Urothelium cell line (cell line): ENCODE data around the gene DSG3.

Source experiments
- DNase-seq: peaks from one replicate; pipeline ENCODE4 v3.0.0; 2011; ENCODE audit warnings: low spot score, mixed read lengths
- FAIRE-seq: peaks from 2 replicates; lab custom pipeline; 2011; peaks lifted over from hg19 to GRCh38; lab: Jason Lieb, UNC

DSG3 gene, protein sequence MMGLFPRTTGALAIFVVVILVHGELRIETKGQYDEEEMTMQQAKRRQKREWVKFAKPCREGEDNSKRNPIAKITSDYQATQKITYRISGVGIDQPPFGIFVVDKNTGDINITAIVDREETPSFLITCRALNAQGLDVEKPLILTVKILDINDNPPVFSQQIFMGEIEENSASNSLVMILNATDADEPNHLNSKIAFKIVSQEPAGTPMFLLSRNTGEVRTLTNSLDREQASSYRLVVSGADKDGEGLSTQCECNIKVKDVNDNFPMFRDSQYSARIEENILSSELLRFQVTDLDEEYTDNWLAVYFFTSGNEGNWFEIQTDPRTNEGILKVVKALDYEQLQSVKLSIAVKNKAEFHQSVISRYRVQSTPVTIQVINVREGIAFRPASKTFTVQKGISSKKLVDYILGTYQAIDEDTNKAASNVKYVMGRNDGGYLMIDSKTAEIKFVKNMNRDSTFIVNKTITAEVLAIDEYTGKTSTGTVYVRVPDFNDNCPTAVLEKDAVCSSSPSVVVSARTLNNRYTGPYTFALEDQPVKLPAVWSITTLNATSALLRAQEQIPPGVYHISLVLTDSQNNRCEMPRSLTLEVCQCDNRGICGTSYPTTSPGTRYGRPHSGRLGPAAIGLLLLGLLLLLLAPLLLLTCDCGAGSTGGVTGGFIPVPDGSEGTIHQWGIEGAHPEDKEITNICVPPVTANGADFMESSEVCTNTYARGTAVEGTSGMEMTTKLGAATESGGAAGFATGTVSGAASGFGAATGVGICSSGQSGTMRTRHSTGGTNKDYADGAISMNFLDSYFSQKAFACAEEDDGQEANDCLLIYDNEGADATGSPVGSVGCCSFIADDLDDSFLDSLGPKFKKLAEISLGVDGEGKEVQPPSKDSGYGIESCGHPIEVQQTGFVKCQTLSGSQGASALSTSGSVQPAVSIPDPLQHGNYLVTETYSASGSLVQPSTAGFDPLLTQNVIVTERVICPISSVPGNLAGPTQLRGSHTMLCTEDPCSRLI

DNA sequence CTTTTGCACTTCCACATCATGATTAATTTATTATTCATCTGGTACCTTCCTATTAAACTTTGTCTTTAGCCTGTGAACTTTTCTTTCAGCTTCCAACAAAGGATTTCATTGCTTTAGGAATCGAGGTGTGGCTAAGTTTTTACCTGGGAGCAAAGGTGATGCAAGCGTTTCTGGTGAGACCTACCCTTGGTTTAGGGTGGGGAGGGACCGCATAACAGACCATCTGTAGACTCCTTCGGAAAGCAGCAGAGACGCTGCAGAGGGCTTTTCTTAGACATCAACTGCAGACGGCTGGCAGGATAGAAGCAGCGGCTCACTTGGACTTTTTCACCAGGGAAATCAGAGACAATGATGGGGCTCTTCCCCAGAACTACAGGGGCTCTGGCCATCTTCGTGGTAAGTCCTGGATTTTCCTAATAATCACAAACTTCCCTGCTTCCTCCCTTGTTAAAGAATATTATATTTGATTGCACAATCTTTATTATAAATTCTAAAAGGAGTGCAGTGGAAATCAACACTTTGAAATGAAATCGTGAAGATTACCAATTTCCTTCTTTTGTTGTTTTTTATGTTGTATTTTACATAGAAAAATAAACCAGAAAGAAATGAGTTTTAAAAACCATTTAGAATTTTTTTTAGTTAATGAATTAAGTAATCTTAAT, at the start of gene DSG3:
Gene DSG3 (plus strand): TSS at position 212 of the 662 bp plus-strand sequence. CDS start 137 bp downstream, at position 349.
- FAIRE-seq (no peak), DNase-seq (no peak)

DNA sequence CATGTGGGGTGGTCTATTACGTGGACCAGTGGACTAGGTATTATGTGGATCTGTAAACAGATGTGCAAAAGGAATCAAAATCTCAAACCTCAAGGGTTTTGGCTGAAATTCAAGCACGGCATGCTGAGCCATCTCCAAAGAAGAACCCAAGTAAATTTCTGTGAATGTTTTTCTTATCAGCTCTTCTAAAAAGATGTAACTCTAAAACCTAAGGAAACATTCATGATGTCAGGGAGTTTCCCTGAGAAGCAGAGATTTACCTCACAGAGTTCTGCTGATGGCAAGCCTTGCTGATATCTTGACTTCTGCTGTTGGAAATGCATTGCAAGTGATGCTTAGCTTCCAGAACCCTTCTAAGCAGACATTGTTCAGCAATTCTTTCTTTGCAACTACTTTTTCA, 49.4 kb upstream of the DSG3 start:
- FAIRE-seq (no peak), DNase-seq (no peak)

DNA sequence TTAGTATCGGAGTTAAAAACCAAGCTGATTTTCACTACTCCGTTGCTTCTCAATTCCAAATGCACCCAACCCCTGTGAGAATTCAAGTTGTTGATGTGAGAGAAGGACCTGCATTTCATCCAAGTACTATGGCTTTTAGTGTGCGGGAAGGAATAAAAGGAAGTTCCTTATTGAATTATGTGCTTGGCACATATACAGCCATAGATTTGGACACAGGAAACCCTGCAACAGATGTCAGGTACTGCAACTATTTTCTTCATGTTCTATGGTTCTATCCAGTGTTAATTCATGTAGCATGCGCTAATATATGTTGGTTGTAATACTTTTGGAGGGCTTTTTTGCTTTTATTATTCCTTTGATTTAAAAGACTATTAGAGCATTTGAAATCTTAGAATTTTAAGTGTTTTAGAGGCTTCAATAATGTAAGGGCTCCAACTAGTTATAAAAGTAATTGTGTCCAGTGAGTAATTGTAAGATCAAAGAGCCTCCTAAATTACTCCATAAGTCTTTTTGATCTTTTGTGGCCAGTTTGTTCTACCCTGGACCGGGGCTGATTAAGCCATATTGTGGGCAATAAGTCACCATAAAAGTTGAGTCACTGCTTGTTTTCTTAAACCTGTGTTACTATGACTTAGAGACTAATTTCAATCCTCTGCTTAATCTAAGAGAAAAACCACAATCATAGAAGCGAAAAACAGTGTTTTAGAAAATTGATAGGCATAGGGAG, 48.1 kb upstream of the DSG3 start:
- no peak for DNase-seq
- no peak for FAIRE-seq

DNA sequence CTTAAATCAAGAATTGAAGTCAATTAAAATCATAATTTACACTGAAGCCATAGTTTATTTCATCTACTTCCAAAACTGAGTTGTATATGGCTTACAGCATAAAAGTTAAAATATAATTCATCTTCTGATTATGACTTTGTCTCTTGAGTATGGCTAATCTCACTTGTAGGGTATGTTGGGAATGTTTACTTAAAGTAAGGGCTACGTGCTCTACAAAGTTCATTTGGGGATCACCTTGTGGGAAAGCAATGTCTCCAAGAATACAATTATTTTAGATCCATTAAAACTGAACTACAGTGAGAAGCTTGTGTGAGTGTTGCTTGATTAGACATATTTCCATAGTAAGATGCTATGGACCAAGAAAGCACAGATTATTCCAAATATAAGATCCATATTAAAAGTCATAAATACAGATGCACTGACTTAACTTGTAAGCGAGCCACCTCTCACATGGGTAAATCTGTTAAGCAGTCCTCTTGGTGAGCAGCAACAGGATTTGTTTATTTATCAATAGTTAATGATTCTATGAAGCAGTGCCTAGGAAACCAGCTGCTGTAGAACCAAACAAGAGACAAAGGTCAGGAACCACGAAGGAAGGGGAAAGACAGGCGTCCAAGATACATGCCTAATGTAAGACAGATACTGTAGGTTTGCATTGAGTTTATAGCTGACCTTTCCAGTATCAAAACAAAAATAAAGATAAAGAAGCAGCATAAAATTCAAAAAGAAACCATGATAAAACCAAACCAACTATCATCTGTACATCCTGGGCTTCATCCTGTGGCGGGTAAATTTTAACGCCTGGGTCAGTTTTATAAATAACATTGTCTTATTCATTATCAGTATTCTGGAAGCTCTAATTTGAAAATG, 46.1 kb upstream of the DSG3 start:
- FAIRE-seq (no peak), DNase-seq (no peak)

DNA sequence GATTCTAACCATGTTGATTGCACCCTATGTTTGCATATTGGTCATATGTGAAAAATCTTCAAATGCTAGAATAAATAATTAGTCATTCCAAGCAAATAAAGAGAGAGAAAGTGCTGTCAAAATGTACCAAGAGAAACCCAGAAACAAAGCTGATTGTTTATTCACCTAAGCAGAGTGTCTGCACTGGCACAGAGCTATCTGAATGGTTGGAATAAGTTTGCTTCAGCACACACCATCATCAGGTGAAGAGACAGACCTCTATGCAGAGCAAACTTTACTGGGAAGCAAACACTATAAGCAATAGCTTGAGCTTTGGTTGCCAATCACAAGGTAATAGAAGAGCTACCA, 45.5 kb upstream of the DSG3 start:
- FAIRE-seq, result no peak
- no peak for DNase-seq

DNA sequence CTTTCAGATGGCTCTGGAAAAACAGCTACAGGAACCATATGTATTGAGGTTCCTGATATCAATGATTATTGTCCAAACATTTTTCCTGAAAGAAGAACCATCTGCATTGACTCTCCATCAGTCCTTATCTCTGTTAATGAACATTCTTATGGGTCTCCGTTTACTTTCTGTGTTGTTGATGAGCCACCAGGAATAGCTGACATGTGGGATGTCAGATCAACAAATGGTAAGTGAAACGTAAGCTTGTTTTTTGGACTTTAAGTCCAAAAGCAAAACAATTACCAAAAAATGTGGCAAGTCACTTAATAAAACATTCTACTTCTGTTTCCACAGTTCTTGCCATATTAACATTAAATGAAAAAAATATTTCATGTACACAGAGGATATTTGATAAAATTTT, 44.1 kb upstream of the DSG3 start:
- DNase-seq, result no peak
- FAIRE-seq, result no peak

DNA sequence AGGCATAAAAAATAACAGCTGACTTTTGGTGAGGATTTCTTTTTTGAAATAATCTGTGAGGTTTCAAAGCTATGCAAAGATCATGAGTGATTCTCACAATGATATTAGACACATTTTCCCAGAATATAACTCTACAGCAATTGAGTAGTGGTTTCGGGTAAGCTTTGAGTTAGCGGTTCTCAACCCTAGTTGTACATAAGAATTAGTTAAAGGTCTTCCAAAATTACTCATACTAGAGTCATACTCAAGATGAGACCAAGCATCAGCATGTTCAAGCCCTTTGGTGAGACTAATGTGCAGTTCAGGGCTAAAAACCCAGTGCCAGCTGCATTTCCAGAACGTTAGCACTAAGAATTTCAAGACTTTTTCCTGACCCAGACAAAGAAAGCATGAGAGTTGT, 39.9 kb upstream of the DSG3 start:
- FAIRE-seq, result no peak
- DNase-seq, result no peak

DNA sequence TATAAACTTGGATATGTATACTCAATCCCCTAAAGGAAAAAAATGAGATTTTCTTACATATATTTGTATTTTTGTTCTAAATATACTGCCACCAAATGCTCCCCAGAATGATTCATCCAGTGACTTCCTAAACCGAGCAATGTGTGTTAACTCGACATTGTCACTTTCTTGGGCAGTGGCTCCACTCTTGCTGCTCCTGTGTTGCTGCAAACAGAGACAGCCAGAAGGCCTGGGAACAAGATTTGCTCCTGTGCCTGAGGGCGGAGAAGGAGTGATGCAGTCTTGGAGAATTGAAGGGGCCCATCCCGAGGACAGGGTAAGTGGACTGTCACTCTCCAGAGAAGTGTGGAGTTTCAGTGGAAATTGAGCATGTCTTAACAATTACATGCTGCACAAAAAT, 38.3 kb upstream of the DSG3 start:
- FAIRE-seq (no peak), DNase-seq (no peak)

DNA sequence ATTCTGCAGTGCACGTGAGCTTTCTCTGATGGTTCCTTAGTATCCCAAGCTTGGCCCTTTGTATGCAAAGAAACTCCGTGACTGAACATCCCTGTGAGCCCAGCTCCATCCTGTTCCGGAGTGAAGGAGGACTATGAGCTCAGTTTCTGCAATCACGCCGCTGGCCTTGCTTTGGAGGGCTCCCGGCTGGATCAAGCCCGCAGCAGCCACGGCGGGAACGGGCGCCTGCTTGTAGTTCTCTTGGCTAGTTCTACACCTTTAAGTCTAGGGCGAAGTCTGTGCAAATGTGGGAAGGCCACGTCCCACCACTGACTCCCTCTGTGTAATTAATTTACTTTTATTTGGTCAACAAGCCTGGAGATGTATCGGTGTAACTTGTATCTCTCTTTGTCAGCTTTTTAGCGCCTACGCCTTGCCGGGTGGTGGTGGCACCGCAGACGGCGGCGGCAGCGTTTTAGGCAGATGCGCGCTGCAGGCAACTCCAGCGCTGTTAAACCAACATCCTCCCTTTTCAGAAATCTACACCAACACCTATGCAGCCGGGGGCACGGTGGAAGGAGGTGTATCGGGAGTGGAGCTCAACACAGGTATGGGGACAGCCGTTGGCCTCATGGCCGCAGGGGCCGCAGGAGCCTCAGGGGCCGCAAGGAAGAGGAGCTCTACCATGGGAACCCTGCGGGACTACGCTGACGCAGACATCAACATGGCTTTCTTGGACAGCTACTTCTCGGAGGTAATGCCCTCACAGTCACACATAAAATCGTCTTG, 36.6 kb upstream of the DSG3 start:
- DNase-seq (no peak), FAIRE-seq (no peak)

DNA sequence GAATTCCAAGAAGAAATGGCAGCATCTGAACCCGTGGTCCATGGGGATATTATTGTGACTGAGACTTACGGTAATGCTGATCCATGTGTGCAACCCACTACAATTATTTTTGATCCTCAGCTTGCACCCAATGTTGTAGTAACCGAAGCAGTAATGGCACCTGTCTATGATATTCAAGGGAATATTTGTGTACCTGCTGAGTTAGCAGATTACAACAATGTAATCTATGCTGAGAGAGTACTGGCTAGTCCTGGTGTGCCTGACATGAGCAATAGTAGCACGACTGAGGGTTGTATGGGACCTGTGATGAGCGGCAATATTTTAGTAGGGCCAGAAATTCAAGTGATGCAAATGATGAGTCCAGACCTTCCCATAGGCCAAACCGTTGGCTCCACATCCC, 34.4 kb upstream of the DSG3 start:
- DNase-seq (no peak), FAIRE-seq (no peak)

DNA sequence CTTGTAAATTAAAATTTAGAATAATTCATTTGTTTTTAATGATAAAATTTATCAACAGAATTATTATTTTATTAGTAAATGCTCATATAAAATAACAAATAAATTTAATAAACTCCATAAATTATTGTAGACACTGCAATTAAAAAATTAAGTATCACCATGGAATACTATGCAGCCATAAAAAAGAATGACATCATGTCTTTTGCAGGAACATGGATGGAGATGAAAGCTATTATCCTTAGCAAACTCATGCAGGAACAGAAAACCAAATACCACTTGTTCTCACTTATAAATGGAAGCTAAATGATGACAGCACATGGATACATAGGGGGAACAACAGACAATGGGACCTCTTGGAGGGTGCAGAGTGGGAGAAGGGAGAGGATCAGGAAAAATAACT, 29.7 kb upstream of the DSG3 start:
- DNase-seq (no peak), FAIRE-seq (no peak)

DNA sequence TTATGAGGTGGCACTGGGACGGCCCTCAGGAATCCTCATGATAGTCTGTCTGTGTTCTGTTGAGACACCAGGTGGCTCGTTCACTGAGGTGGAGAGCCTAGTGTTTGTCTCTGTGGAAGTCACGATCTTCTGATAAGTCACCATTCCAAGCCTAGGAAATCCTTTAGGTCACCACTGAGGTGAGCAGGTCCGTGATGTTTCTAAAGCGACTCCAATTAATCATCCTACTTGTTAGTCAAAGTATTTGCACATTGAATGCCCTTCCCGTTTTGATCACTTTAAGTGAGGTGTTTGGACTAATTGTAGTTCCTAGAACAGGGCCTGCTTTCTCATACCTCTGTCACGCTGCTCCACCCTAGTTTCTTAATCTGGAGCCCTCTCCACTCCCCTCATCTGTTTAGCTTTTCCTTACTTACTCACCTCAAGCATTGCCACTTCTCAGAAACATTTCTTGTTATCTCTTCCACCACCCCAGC, 28.0 kb upstream of the DSG3 start:
- no peak for FAIRE-seq
- no peak for DNase-seq

DNA sequence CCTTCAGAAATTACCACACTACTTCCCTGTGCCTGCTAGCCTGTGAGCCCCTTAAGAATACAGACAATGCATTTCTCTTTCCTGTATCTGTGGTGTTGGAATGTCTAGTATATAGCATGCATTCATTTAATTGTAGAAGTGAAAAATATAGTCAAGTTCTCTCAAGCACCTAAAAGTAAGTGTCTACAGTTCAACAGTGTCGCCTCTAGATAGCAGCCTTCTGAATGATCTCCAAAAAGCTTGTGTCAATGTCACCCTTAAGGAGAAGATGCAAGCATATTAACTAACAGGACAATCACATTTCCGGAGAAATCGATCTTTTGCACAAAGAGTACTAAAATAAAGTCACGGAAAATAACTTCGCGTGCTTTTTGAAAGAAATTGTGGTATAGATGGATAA, 27.5 kb upstream of the DSG3 start:
- no peak for FAIRE-seq

DNA sequence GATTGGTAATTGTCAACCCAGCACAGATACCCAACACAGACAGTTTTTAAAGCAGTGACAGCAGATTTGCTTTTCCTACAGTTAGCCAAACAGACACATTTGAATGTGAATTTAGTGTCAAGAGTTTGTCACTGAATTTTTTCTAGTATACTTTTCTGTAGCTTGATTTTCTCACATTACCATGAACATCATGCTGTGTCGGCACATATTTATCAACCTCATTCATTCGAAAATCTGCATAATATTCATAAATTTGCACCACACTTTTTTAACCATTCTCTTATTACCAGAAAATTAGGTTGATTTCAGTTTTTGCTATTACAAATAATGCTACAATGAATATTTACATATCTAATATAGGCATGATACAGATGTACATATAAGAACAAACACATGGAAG, 27.0 kb upstream of the DSG3 start:
- FAIRE-seq (no peak), DNase-seq (no peak)

More for the DNA sequence above, 27.5 kb upstream of the DSG3 start:
- DNase-seq, result no peak

DNA sequence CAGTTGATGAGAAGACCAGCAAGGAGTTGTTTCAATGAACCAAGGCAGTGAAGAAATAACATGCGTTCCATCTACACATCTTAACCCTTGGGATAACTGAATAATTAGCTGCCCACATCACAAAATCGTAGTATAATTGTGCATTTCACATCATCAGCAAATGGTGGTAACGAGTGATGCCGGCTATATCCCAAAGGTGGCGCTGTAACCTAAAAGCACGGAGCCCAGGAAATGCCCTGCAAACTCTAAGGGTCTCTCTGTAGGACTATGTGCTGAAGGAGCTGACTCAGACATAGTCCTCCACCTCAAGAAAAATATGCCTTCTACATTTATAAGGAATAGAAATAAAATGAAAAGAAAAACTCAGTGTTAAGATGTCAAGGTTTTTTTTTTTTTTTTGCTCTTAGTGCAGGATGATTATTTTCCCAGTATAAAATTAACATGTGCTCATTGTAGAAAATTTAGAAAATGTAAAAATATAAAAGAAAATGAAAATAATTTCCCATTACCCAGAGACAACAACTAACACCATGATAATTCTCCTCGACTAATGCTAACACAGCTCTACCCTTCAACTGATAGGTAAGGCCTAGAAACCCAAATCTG, 23.1 kb upstream of the DSG3 start:
- peak; percentile 16 for DNase-seq
- no peak for FAIRE-seq

DNA sequence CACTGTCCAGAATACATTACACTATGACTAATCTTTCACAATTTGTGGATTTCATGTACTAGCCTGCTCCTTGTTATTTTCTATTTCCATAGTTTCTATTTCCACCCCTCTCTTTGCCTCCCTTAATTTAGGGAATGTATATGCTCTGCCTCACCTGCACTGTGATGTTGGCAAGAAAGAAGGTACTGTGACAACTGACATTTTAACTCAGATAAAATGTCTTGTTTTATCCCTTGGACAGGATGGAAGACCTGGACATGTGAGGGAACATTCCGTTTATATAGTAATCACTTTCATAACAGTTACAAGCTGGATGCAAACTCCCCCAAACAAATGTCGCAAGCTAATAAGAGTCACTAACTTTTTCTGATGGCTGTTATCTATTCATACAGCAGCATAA, 21.5 kb upstream of the DSG3 start:
- FAIRE-seq (no peak), DNase-seq (no peak)

DNA sequence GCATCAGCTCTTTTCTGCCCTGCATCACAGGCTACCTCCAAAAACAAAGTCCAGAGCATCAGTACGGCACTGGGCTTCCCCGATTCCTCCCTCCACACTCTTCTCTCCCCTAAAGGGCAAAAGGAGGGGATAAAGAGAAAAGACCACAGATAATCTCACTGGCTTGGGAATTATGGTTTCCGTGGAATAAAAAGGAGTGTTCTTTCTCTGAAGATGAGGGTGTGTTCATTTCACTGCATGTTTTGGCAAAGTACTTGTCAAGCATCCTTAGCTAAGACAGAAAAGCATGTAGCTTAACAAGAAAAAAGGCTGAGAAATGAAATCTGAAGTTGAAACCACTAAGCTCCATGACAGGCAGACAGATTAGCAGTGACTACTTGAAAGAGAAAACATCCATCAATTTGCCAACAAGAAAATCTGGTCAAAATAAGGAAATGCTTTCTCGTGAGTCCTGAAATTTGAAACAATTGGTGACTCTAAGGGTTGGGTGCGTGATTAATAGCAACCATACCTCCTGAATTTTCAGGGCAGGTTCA, 20.6 kb upstream of the DSG3 start:
- DNase-seq (no peak), FAIRE-seq (no peak)

DNA sequence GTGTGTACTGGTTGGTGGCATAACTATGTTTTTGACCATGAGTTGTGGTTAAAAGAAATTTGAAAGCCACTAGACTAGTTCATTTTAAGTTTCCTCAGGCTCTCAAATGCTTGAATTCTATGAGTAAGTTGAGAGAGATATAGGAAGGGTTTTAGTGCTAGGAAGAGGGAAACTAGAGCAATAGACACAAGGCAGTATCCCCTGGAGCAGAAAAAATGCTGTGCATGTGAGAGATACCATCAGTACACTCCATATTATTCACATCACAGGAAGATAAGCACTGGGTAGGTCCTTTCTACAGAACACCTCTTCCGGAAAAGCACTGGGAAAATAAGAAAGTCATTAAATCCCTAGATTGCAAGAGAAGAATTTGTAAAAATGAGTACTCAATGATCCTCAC, 19.3 kb upstream of the DSG3 start:
- FAIRE-seq (no peak), DNase-seq (no peak)
